Upper lobe of right lung (tissue), 1 donor: ENCODE measurements around the gene PIAS3. TPM values are rescaled to one million over a fixed set of nuclear protein-coding genes. Genes with fewer than 3 reads are reported as not detected.

ENCODE experiments used
- ATAC-seq: fragments of 200-7000 bp; cut with Tn5 transposase; one replicate; pipeline ENCODE4 v1.9.1; 2020; ENCODE audit warnings: mild to moderate bottlenecking, moderate library complexity
- DNase-seq: peaks from one replicate; pipeline ENCODE4 v3.0.0-alpha.2; 2020
- H3K27ac ChIP-seq: fragments of 200-600 bp; one replicate; pipeline ENCODE4 v1.8.0; 2022
- H3K27me3 ChIP-seq: fragments of 200-600 bp; one replicate; pipeline ENCODE4 v1.8.0; 2022; ENCODE audit warnings: mild to moderate bottlenecking
- H3K36me3 ChIP-seq: fragments of 200-600 bp; one replicate; pipeline ENCODE4 v1.8.0; 2022
- H3K4me1 ChIP-seq: fragments of 200-600 bp; one replicate; pipeline ENCODE4 v1.8.0; 2022
- H3K4me3 ChIP-seq: fragments of 200-600 bp; one replicate; pipeline ENCODE4 v1.8.0; 2022; ENCODE audit warnings: mild to moderate bottlenecking
- H3K9me3 ChIP-seq: fragments of 200-600 bp; one replicate; pipeline ENCODE4 v1.8.0; 2022
- intact Hi-C: fragments of 100-400 bp; cut with DNase I; formaldehyde crosslinking; loops from one replicate; pipeline ENCODE4 v1.11.0; 2022
- microRNA-seq: library from miRNA; unstranded; fragments of <30 nt; microRNA quantifications from one replicate; pipeline ENCODE4 v1.2.0, GENCODE V29; 2020; ENCODE audit warnings: borderline microRNAs expressed
- total RNA-seq: library from RNA; stranded (reverse); fragmentation: NEBNext Ultra II Directional; extraction: Animal tissue kit (Norgen Biotek cat#: 25700); gene quantifications from one replicate; pipeline ENCODE4 v1.2.1, GENCODE V29; 2021
- TF ChIP-seq, protein P1 (sequence below): fragments of 200-600 bp; IDR thresholded peaks from one replicate; pipeline ENCODE4 v1.8.0; 2022; ENCODE audit warnings: antibody characterized with exemption
- donor health status: DM: no; HTN: yes; CAD: no; lungs with severe emphysema.

The PIAS3 gene
- total RNA-seq, 1 donor from 2014 or later, result 29.2 TPM

DNA sequence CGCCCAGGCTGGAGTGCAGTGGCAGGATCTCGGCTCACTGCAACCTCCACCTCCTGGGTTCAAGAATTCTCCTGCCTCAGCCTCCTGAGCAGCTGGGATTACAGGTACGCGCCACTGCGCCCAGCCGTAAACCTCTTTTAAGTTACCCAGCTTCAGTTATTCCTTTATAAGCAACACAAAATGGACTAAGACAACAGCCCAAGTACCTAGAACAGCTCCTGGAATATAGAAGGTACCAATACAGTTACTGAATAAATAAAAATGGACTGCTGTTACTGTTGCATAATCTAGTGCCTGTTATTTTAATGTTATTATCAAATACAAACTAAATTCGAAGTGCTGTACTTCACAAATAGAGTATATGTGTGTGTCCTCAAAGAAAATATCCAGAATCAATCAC is 52.0 kb downstream of the PIAS3 start:
- no peaks in the 10 kb centered on the region for H3K9me3 ChIP-seq
- no peaks in the 10 kb centered on the region for H3K36me3 ChIP-seq
- intact Hi-C loops, result no loop called here
- TF ChIP-seq, protein P1, sequence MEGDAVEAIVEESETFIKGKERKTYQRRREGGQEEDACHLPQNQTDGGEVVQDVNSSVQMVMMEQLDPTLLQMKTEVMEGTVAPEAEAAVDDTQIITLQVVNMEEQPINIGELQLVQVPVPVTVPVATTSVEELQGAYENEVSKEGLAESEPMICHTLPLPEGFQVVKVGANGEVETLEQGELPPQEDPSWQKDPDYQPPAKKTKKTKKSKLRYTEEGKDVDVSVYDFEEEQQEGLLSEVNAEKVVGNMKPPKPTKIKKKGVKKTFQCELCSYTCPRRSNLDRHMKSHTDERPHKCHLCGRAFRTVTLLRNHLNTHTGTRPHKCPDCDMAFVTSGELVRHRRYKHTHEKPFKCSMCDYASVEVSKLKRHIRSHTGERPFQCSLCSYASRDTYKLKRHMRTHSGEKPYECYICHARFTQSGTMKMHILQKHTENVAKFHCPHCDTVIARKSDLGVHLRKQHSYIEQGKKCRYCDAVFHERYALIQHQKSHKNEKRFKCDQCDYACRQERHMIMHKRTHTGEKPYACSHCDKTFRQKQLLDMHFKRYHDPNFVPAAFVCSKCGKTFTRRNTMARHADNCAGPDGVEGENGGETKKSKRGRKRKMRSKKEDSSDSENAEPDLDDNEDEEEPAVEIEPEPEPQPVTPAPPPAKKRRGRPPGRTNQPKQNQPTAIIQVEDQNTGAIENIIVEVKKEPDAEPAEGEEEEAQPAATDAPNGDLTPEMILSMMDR, result no peak
- DNase-seq, result no peak
- H3K27me3 ChIP-seq, result no peaks in the 10 kb centered on the region
- no peak overlapping the region for H3K27ac ChIP-seq
- H3K4me1 ChIP-seq, result peaks cover 18% of the 10 kb centered on the region
- no peak for ATAC-seq
- no peak overlapping the region for H3K4me3 ChIP-seq

GRCh38 chr1:145806408-145806807 is 52.5 kb downstream of the PIAS3 start:
- Histone ChIP-seq H3K9me3 (no peaks in the 10 kb centered on the region), H3K27ac (no peak overlapping the region), H3K36me3 (no peaks in the 10 kb centered on the region), H3K4me3 (no peak overlapping the region), H3K4me1 (peaks cover 18% of the 10 kb centered on the region), H3K27me3 (no peaks in the 10 kb centered on the region)
- TF ChIP-seq, protein P1, result no peak
- intact Hi-C loops, result no loop called here
- ATAC-seq (no peak), DNase-seq (no peak)

GRCh38 chr1:145805057-145805456 is 53.8 kb downstream of the PIAS3 start:
- intact Hi-C loops, result no loop called here
- H3K4me1 ChIP-seq, result peaks cover 25% of the 10 kb centered on the region
- no peak for DNase-seq

GRCh38 chr1:145804235-145805045 is 54.4 kb downstream of the PIAS3 start:
- ATAC-seq (no peak), DNase-seq (no peak)
- Histone ChIP-seq H3K36me3 (no peaks in the 10 kb centered on the region), H3K4me1 (peaks cover 28% of the 10 kb centered on the region), H3K27me3 (no peaks in the 10 kb centered on the region), H3K4me3 (no peak overlapping the region), H3K9me3 (no peaks in the 10 kb centered on the region), H3K27ac (no peak overlapping the region)
- intact Hi-C loops, result no loop called here
- TF ChIP-seq, protein P1, result no peak

More at GRCh38 chr1:145805057-145805456, 53.8 kb downstream of the PIAS3 start:
- H3K9me3 ChIP-seq, result no peaks in the 10 kb centered on the region
- H3K27ac ChIP-seq, result no peak overlapping the region
- H3K27me3 ChIP-seq, result no peaks in the 10 kb centered on the region
- no peak for ATAC-seq
- no peaks in the 10 kb centered on the region for H3K36me3 ChIP-seq
- TF ChIP-seq, protein P1, result no peak
- no peak overlapping the region for H3K4me3 ChIP-seq

GRCh38 chr1:145799806-145800205 is 59.1 kb downstream of the PIAS3 start:
- intact Hi-C loops, result no loop called here
- TF ChIP-seq, protein P1, result no peak
- H3K27me3 ChIP-seq, result no peaks in the 10 kb centered on the region
- no peaks in the 10 kb centered on the region for H3K36me3 ChIP-seq
- no peak overlapping the region for H3K27ac ChIP-seq
- ATAC-seq, result no peak
- H3K9me3 ChIP-seq, result no peaks in the 10 kb centered on the region
- H3K4me3 ChIP-seq, result no peak overlapping the region
- no peak for DNase-seq
- peaks cover 25% of the 10 kb centered on the region for H3K4me1 ChIP-seq

Small RNAs within 50 kb of the gene (microRNA-seq; reads per million reads assigned to microRNA genes)
- gene MIR6736, result not detected

Other genes with a start within 250 kb of the PIAS3 start
- 0.67 TPM for gene PDZK1, start 151.7 kb downstream of the PIAS3 start, total RNA-seq
- gene CD160, start 139.6 kb downstream of the PIAS3 start, total RNA-seq, result 0.93 TPM
- 15.8 TPM for gene RNF115, start 35.0 kb downstream of the PIAS3 start, total RNA-seq
- gene POLR3C, start 34.9 kb downstream of the PIAS3 start, total RNA-seq, result 29.1 TPM
- gene NUDT17, start 13.5 kb downstream of the PIAS3 start, total RNA-seq, result 1.8 TPM
- 1.6 TPM for gene ANKRD35, start 26.8 kb upstream of the PIAS3 start, total RNA-seq
- 10.8 TPM for gene ITGA10, start 51.0 kb upstream of the PIAS3 start, total RNA-seq
- gene PEX11B, start 59.6 kb upstream of the PIAS3 start, total RNA-seq, result 31.0 TPM
- 102 TPM for gene RBM8A, start 68.4 kb upstream of the PIAS3 start, total RNA-seq
- 32.8 TPM for gene LIX1L, start 98.9 kb upstream of the PIAS3 start, total RNA-seq
- gene ANKRD34A, start 105.5 kb upstream of the PIAS3 start, total RNA-seq, result 0.69 TPM
- 21.4 TPM for gene POLR3GL, start 105.6 kb upstream of the PIAS3 start, total RNA-seq
- gene TXNIP, start 137.5 kb upstream of the PIAS3 start, total RNA-seq, result 945 TPM
- not detected for gene HJV, start 162.7 kb upstream of the PIAS3 start, total RNA-seq